Transverse colon (tissue), 4 donors: Measurements from ENCODE around the gene EEFSEC.

Experiments
- EP300 ChIP-seq: sonication (generic); formaldehyde crosslinking; IDR thresholded peaks from one replicate; pipeline ENCODE4 v1.6.1; 2017; ENCODE audit warnings: antibody characterized with exemption, low read depth
- POLR2A ChIP-seq: fragments of 450-650 bp; IDR thresholded peaks from one replicate; pipeline ENCODE4 v1.6.1; 2016; ENCODE audit warnings: antibody characterized with exemption, mild to moderate bottlenecking, moderate library complexity
- POLR2AphosphoS5 ChIP-seq, 3 donors: sonication (generic); formaldehyde crosslinking; IDR thresholded peaks; one replicate each; pipeline ENCODE4 v1.6.1; 2016; ENCODE audit warnings: antibody characterized with exemption in 3 of 3
- TF ChIP-seq, protein P1 (sequence below), 5 experiments: fragments of 200-600 bp in 3 of 5; fragments of 450-650 bp in 2 of 5; sonication (generic) in 3 of 5; IDR thresholded peaks; 1 replicate in 2 of 5; 2 replicates in 3 of 5; pipeline ENCODE4 v1.5.1; 2016 to 2017; ENCODE audit warnings: antibody characterized with exemption in 5 of 5, inconsistent platforms in 3 of 5, mild to moderate bottlenecking in 2 of 5, moderate library complexity in 1 of 5

DNA sequence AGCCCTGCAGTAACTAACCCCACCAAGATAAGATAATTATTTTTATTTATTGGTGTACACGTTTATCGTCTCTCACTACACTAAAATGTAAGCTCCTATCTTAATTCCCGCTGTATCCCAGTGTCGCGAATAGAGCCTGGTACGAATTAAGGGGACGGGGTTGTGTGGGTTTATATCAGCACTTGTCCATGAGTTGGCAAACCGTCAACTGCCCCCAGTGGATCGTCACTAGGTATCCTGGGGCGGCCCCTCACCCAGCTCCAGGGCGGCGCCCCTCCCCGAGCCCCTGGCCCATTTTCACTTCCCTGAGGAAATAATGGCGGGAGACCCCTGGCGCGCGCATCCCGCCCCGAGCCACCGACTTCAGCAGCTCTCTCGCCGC, 30.1 kb upstream of the EEFSEC start:
- no peak for TF ChIP-seq POLR2AphosphoS5 (IDR thresholded peaks at IDR 0.05)
- no peak for TF ChIP-seq POLR2A
- TF ChIP-seq, protein P1, sequence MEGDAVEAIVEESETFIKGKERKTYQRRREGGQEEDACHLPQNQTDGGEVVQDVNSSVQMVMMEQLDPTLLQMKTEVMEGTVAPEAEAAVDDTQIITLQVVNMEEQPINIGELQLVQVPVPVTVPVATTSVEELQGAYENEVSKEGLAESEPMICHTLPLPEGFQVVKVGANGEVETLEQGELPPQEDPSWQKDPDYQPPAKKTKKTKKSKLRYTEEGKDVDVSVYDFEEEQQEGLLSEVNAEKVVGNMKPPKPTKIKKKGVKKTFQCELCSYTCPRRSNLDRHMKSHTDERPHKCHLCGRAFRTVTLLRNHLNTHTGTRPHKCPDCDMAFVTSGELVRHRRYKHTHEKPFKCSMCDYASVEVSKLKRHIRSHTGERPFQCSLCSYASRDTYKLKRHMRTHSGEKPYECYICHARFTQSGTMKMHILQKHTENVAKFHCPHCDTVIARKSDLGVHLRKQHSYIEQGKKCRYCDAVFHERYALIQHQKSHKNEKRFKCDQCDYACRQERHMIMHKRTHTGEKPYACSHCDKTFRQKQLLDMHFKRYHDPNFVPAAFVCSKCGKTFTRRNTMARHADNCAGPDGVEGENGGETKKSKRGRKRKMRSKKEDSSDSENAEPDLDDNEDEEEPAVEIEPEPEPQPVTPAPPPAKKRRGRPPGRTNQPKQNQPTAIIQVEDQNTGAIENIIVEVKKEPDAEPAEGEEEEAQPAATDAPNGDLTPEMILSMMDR (IDR thresholded peaks at IDR 0.05): no peak
- no peak for TF ChIP-seq EP300
